DOHH2 (cell line): ENCODE measurements around the gene FBN2.

ENCODE experiments used
- EZH2phosphoT487 ChIP-seq: fragments of 200-600 bp; sonication (generic); IDR thresholded peaks from 2 replicates; pipeline ENCODE4 v1.6.1; 2017; ENCODE audit warnings: borderline replicate concordance, mild to moderate bottlenecking, antibody characterized with exemption, low read length, moderate library complexity, mixed read lengths
- TF ChIP-seq, protein P1 (sequence below): fragments of 200-600 bp; sonication (generic); IDR thresholded peaks from one replicate; pipeline ENCODE4 v1.5.1; 2014; ENCODE audit warnings: antibody characterized with exemption, mild to moderate bottlenecking, low read depth, low read length; ENCODE audit not compliant: poor library complexity, severe bottlenecking

DNA sequence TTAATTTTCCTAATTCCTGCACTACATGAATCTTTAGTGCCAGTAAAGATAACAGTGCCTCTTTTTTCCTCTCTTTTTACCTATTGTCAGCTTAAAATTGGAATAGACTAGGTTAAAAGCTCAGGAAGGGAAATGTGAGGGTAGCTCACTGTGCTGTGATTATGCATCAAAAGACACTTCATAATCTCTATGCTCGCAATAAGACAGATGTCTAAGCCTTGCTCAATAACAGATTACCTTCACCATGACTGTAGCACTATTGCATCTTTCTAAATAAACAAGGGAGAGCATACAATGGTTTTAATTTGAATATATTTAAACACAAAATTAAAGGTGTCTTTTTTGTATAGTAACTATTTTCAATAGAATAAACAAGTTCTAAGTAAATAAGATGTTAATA is 130.1 kb downstream of the FBN2 start:
- TF ChIP-seq, protein P1, sequence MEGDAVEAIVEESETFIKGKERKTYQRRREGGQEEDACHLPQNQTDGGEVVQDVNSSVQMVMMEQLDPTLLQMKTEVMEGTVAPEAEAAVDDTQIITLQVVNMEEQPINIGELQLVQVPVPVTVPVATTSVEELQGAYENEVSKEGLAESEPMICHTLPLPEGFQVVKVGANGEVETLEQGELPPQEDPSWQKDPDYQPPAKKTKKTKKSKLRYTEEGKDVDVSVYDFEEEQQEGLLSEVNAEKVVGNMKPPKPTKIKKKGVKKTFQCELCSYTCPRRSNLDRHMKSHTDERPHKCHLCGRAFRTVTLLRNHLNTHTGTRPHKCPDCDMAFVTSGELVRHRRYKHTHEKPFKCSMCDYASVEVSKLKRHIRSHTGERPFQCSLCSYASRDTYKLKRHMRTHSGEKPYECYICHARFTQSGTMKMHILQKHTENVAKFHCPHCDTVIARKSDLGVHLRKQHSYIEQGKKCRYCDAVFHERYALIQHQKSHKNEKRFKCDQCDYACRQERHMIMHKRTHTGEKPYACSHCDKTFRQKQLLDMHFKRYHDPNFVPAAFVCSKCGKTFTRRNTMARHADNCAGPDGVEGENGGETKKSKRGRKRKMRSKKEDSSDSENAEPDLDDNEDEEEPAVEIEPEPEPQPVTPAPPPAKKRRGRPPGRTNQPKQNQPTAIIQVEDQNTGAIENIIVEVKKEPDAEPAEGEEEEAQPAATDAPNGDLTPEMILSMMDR: no peak
- no peak for TF ChIP-seq EZH2phosphoT487
